ENCODE measurements around the gene FAM13C.

The FAM13C gene

GRCh38 chr10:59283456-59284091, 78.8 kb downstream of the FAM13C start:
- Histone ChIP-seq H3K9ac (ENCODE audit: low read length) (no peak overlapping the region), H3K27ac (ENCODE audit: low read depth, low read length) (no peak overlapping the region), H3K4me1 (ENCODE audit: control insufficient read depth, insufficient read depth, low read length) (no peaks in the 10 kb centered on the region), H3K4me3 (ENCODE audit: low read length) (no peak overlapping the region), H3K36me3 (ENCODE audit: control insufficient read depth, insufficient read depth, low read length) (no peaks in the 10 kb centered on the region), H3K27me3 (ENCODE audit: control insufficient read depth, insufficient read depth, low read length) (no peaks in the 10 kb centered on the region)

GRCh38 chr10:59281861-59282260, 80.5 kb downstream of the FAM13C start:
- Histone ChIP-seq H3K4me1 (ENCODE audit: control insufficient read depth, insufficient read depth, low read length) (no peaks in the 10 kb centered on the region), H3K4me3 (ENCODE audit: low read length) (no peak overlapping the region)

GRCh38 chr10:59279991-59280505, 82.3 kb downstream of the FAM13C start:
- Histone ChIP-seq H3K27me3 (ENCODE audit: control insufficient read depth, insufficient read depth, low read length) (no peaks in the 10 kb centered on the region), H3K4me3 (ENCODE audit: low read length) (no peak overlapping the region), H3K36me3 (ENCODE audit: control insufficient read depth, insufficient read depth, low read length) (no peaks in the 10 kb centered on the region), H3K27ac (ENCODE audit: low read depth, low read length) (no peak overlapping the region), H3K4me1 (ENCODE audit: control insufficient read depth, insufficient read depth, low read length) (no peaks in the 10 kb centered on the region), H3K9ac (ENCODE audit: low read length) (no peak overlapping the region)

More at GRCh38 chr10:59281861-59282260, 80.5 kb downstream of the FAM13C start:
- H3K27me3 ChIP-seq (ENCODE audit: control insufficient read depth, insufficient read depth, low read length), result no peaks in the 10 kb centered on the region
- H3K27ac ChIP-seq (ENCODE audit: low read depth, low read length), result no peak overlapping the region
- H3K9ac ChIP-seq (ENCODE audit: low read length), result no peak overlapping the region
- H3K36me3 ChIP-seq (ENCODE audit: control insufficient read depth, insufficient read depth, low read length), result no peaks in the 10 kb centered on the region

- Histone ChIP-seq H3K4me1 (ENCODE audit: control insufficient read depth, insufficient read depth, low read length) (no peaks in the 10 kb centered on the region), H3K36me3 (ENCODE audit: control insufficient read depth, insufficient read depth, low read length) (no peaks in the 10 kb centered on the region), H3K4me3 (ENCODE audit: low read length) (no peak overlapping the region), H3K27me3 (ENCODE audit: control insufficient read depth, insufficient read depth, low read length) (no peaks in the 10 kb centered on the region), H3K27ac (ENCODE audit: low read depth, low read length) (no peak overlapping the region), H3K9ac (ENCODE audit: low read length) (no peak overlapping the region)
Measured at GRCh38 chr10:59279476-59279875, 82.9 kb downstream of the FAM13C start.

- Histone ChIP-seq H3K4me3 (ENCODE audit: low read length) (no peak overlapping the region), H3K4me1 (ENCODE audit: control insufficient read depth, insufficient read depth, low read length) (no peaks in the 10 kb centered on the region), H3K36me3 (ENCODE audit: control insufficient read depth, insufficient read depth, low read length) (no peaks in the 10 kb centered on the region), H3K27ac (ENCODE audit: low read depth, low read length) (no peak overlapping the region), H3K9ac (ENCODE audit: low read length) (no peak overlapping the region), H3K27me3 (ENCODE audit: control insufficient read depth, insufficient read depth, low read length) (no peaks in the 10 kb centered on the region)
Measured at GRCh38 chr10:59276919-59277318, 85.4 kb downstream of the FAM13C start.

GRCh38 chr10:59276133-59276532, 86.2 kb downstream of the FAM13C start:
- H3K27me3 ChIP-seq (ENCODE audit: control insufficient read depth, insufficient read depth, low read length), result no peaks in the 10 kb centered on the region
- H3K27ac ChIP-seq (ENCODE audit: low read depth, low read length), result no peak overlapping the region
- no peak overlapping the region for H3K4me3 ChIP-seq (ENCODE audit: low read length)
- H3K36me3 ChIP-seq (ENCODE audit: control insufficient read depth, insufficient read depth, low read length), result no peaks in the 10 kb centered on the region
- no peak overlapping the region for H3K9ac ChIP-seq (ENCODE audit: low read length)
- no peaks in the 10 kb centered on the region for H3K4me1 ChIP-seq (ENCODE audit: control insufficient read depth, insufficient read depth, low read length)

GRCh38 chr10:59273445-59273844, 88.9 kb downstream of the FAM13C start:
- Histone ChIP-seq H3K9ac (ENCODE audit: low read length) (no peak overlapping the region), H3K27ac (ENCODE audit: low read depth, low read length) (no peak overlapping the region)

GRCh38 chr10:59272061-59272460, 90.3 kb downstream of the FAM13C start:
- H3K4me3 ChIP-seq (ENCODE audit: low read length), result no peak overlapping the region
- H3K36me3 ChIP-seq (ENCODE audit: control insufficient read depth, insufficient read depth, low read length), result no peaks in the 10 kb centered on the region
- H3K4me1 ChIP-seq (ENCODE audit: control insufficient read depth, insufficient read depth, low read length), result no peaks in the 10 kb centered on the region
- no peaks in the 10 kb centered on the region for H3K27me3 ChIP-seq (ENCODE audit: control insufficient read depth, insufficient read depth, low read length)
- H3K9ac ChIP-seq (ENCODE audit: low read length), result no peak overlapping the region
- no peak overlapping the region for H3K27ac ChIP-seq (ENCODE audit: low read depth, low read length)

More at GRCh38 chr10:59273445-59273844, 88.9 kb downstream of the FAM13C start:
- no peaks in the 10 kb centered on the region for H3K4me1 ChIP-seq (ENCODE audit: control insufficient read depth, insufficient read depth, low read length)
- H3K4me3 ChIP-seq (ENCODE audit: low read length), result no peak overlapping the region
- H3K36me3 ChIP-seq (ENCODE audit: control insufficient read depth, insufficient read depth, low read length), result no peaks in the 10 kb centered on the region
- no peaks in the 10 kb centered on the region for H3K27me3 ChIP-seq (ENCODE audit: control insufficient read depth, insufficient read depth, low read length)

GRCh38 chr10:59271160-59271559, 91.2 kb downstream of the FAM13C start:
- Histone ChIP-seq H3K27ac (ENCODE audit: low read depth, low read length) (no peak overlapping the region), H3K4me1 (ENCODE audit: control insufficient read depth, insufficient read depth, low read length) (no peaks in the 10 kb centered on the region), H3K27me3 (ENCODE audit: control insufficient read depth, insufficient read depth, low read length) (no peaks in the 10 kb centered on the region), H3K4me3 (ENCODE audit: low read length) (no peak overlapping the region), H3K36me3 (ENCODE audit: control insufficient read depth, insufficient read depth, low read length) (peaks cover 4% of the 10 kb centered on the region), H3K9ac (ENCODE audit: low read length) (no peak overlapping the region)

- H3K27me3 ChIP-seq (ENCODE audit: control insufficient read depth, insufficient read depth, low read length), result no peaks in the 10 kb centered on the region
- H3K4me1 ChIP-seq (ENCODE audit: control insufficient read depth, insufficient read depth, low read length), result no peaks in the 10 kb centered on the region
- H3K4me3 ChIP-seq (ENCODE audit: low read length), result no peak overlapping the region
- no peak overlapping the region for H3K27ac ChIP-seq (ENCODE audit: low read depth, low read length)
- H3K36me3 ChIP-seq (ENCODE audit: control insufficient read depth, insufficient read depth, low read length), result peaks cover 4% of the 10 kb centered on the region
- no peak overlapping the region for H3K9ac ChIP-seq (ENCODE audit: low read length)
Measured at GRCh38 chr10:59270492-59270891, 91.9 kb downstream of the FAM13C start.

- no peak overlapping the region for H3K27ac ChIP-seq (ENCODE audit: low read depth, low read length)
- H3K4me3 ChIP-seq (ENCODE audit: low read length), result no peak overlapping the region
- H3K36me3 ChIP-seq (ENCODE audit: control insufficient read depth, insufficient read depth, low read length), result peaks cover 4% of the 10 kb centered on the region
- H3K4me1 ChIP-seq (ENCODE audit: control insufficient read depth, insufficient read depth, low read length), result no peaks in the 10 kb centered on the region
- H3K27me3 ChIP-seq (ENCODE audit: control insufficient read depth, insufficient read depth, low read length), result no peaks in the 10 kb centered on the region
- H3K9ac ChIP-seq (ENCODE audit: low read length), result no peak overlapping the region
Measured at GRCh38 chr10:59269651-59270050, 92.7 kb downstream of the FAM13C start.

GRCh38 chr10:59268460-59268859, 93.9 kb downstream of the FAM13C start:
- Histone ChIP-seq H3K4me3 (ENCODE audit: low read length) (no peak overlapping the region), H3K9ac (ENCODE audit: low read length) (no peak overlapping the region), H3K36me3 (ENCODE audit: control insufficient read depth, insufficient read depth, low read length) (peaks cover 4% of the 10 kb centered on the region), H3K27ac (ENCODE audit: low read depth, low read length) (no peak overlapping the region), H3K4me1 (ENCODE audit: control insufficient read depth, insufficient read depth, low read length) (no peaks in the 10 kb centered on the region), H3K27me3 (ENCODE audit: control insufficient read depth, insufficient read depth, low read length) (no peaks in the 10 kb centered on the region)

GRCh38 chr10:59266321-59266720, 96.0 kb downstream of the FAM13C start:
- peaks cover 6% of the 10 kb centered on the region for H3K36me3 ChIP-seq (ENCODE audit: control insufficient read depth, insufficient read depth, low read length)
- H3K4me3 ChIP-seq (ENCODE audit: low read length), result no peak overlapping the region
- no peak overlapping the region for H3K9ac ChIP-seq (ENCODE audit: low read length)
- no peaks in the 10 kb centered on the region for H3K4me1 ChIP-seq (ENCODE audit: control insufficient read depth, insufficient read depth, low read length)
- no peaks in the 10 kb centered on the region for H3K27me3 ChIP-seq (ENCODE audit: control insufficient read depth, insufficient read depth, low read length)
- no peak overlapping the region for H3K27ac ChIP-seq (ENCODE audit: low read depth, low read length)
